Stimulated activated CD8-positive, alpha-beta memory T cell treated with anti-CD3 and anti-CD28 coated beads, Interleukin-7, amount 100 ng/mL, for 48 hours (primary cell): ENCODE results near the gene FBXO40.

Source experiments
- DNase-seq, 2 donors: peaks; one replicate each; pipeline ENCODE4 v3.0.0-alpha.2; 2020; ENCODE audit warnings: low read depth in 1 of 2; ENCODE audit errors: extremely low read depth in 1 of 2

FBXO40 gene

GRCh38 chr3:121606106-121606505 lies 12.9 kb downstream of the FBXO40 start:
- DNase-seq, result no peak

- DNase-seq, result no peak
Observed at GRCh38 chr3:121619691-121620090, 26.5 kb downstream of the FBXO40 start.

DNA sequence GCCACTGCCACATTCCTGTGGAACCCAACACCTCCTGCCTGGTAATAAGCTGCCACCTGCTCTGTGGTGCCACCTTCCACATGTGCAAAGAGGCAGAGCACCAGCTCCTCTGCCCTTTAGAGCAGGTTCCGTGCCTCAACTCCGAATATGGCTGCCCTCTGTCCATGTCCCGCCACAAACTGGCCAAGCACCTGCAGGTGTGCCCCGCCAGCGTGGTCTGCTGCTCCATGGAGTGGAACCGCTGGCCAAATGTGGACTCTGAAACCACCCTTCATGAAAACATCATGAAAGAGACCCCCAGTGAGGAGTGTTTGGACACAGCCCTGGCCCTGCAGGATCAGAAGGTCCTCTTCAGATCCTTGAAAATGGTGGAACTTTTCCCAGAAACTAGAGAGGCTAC lies 28.3 kb downstream of the FBXO40 start:
- no peak for DNase-seq

- no peak for DNase-seq
Observed at GRCh38 chr3:121624147-121624899, 31.1 kb downstream of the FBXO40 start.

DNA sequence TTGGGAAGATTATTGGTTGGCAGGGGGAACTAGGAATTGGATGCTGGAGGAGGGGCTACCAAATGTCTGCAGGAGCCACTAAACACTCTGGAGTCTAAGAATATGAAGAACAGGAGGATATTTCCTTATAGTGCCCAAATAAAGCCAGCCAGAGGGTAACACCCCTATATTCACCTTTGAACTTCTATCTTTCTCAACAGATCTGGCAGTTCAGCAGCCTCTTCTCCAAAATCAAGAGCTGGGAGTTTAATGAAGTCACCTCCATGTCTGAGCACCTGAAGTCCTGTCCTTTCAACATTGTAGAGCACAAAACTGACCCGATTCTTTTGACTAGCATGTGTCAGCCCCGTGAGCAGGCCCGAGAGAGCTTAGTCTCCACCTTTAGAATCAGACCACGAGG lies 33.3 kb downstream of the FBXO40 start:
- no peak for DNase-seq

DNA sequence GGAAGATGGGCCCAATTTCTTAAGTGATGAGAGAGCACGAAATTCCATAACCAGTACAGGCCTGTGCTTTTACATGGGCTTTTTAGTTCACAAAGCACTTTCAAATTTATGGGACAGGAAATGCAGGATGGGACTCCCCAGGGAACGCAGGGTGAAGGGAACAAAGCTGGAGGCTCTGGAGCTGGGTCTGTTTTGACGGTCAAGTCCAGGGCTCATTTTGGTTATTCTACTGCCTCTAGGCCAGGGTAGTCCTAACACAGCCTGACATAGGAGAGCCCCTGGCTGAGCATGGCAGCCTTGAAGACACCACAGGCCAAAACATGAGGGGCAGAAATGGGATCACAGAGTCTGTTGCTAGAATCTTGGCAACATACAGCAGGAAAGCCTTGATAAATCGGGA lies 34.0 kb downstream of the FBXO40 start:
- no peak for DNase-seq

- DNase-seq, result no peak
Observed at GRCh38 chr3:121627622-121628021, 34.4 kb downstream of the FBXO40 start.

- DNase-seq, result no peak
Observed at GRCh38 chr3:121629601-121630000, 36.4 kb downstream of the FBXO40 start.

- DNase-seq, result no peak
Observed at GRCh38 chr3:121630355-121630754, 37.2 kb downstream of the FBXO40 start.

DNA sequence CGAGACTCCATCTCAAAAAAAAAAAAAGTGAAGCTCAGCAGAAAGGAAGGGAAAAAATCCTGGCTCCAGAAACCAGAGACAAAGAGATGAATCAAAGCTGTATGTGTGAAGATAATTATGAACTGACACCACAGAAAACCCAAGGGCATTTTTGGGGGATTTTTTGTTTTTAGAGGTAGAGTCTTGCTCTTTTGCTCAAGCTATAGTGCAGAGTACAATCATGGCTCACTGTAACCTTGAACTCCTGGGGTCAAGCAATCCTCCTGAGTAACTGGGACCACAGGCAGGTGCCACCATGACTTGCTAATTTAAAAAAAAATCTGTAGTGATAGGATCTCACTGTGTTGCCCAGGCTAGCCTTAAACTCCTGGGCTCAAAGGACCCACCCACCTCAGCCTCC lies 44.7 kb downstream of the FBXO40 start:
- no peak for DNase-seq

- no peak for DNase-seq
Observed at GRCh38 chr3:121641127-121641526, 47.9 kb downstream of the FBXO40 start.

DNA sequence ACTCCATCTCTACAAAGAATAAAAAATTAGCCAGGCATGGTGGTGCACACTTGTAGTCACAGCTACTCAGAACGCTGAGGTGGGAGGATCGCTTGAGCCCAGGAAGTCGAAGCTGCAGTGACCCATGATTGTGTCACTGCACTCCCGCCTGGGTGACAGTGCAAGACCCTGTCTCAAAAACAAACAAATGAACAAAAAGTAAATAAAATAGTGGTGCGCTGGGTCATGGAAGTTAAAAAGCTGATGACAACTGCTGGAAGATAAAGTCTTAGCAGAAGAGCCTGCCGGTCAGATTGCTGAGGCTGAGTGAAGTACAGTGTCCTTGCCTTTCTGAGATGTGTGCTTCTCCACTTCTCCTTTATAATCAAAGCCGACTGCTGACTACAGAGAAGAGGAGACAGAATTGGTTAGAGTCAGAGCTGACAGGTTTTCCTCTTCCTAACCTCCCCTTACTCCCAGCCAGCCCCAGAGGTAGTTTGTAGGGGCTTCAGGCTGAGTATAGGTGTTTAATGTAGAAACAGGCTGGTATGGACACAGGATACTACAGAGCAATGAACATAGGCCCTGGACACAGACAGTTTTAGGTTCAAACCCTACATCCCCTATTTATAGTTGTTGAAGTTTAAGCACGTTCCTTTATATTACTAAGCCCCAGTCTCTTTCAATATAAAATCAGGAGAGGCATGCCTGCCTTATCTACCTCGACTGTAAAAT lies 49.6 kb downstream of the FBXO40 start:
- no peak for DNase-seq

DNA sequence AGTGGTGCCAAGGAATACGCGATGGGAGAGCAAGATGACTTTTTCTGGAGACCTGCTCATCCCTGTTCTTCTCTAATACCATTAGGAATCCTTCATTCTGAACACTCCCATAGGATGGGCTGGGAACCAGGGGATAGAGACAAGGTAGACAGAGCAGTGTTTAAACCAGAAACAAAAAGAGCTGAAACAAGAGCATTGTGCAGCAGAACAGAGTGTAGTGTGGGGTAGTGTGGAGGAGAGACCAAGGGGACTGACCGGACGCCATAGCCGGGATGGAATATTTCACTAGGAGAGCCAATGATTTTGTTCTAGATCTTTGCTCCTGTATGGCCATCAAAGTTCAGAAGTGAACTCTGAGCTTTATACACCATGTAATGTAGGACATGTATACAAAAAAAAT lies 51.9 kb downstream of the FBXO40 start:
- DNase-seq, result no peak

GRCh38 chr3:121648219-121648958 lies 55.2 kb downstream of the FBXO40 start:
- DNase-seq, result no peak

GRCh38 chr3:121649645-121650044 lies 56.5 kb downstream of the FBXO40 start:
- no peak for DNase-seq

DNA sequence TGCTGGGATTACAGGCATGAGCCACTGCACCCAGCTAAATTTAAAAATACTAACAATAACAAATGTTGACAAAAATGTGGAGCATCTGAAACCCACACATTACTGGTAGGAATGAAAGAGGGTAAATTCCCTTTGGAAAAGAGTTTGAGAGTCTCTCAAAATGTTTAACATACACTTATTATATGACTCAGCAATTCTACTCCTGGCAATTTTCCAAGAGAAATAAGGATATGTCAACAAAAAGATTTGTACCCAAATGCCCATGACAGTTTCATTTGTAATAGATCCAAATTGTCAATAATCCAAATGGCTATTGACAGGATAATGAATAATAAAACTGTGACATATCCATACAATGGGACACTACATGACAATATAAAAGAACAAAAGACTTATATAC lies 58.5 kb downstream of the FBXO40 start:
- DNase-seq, result no peak

DNA sequence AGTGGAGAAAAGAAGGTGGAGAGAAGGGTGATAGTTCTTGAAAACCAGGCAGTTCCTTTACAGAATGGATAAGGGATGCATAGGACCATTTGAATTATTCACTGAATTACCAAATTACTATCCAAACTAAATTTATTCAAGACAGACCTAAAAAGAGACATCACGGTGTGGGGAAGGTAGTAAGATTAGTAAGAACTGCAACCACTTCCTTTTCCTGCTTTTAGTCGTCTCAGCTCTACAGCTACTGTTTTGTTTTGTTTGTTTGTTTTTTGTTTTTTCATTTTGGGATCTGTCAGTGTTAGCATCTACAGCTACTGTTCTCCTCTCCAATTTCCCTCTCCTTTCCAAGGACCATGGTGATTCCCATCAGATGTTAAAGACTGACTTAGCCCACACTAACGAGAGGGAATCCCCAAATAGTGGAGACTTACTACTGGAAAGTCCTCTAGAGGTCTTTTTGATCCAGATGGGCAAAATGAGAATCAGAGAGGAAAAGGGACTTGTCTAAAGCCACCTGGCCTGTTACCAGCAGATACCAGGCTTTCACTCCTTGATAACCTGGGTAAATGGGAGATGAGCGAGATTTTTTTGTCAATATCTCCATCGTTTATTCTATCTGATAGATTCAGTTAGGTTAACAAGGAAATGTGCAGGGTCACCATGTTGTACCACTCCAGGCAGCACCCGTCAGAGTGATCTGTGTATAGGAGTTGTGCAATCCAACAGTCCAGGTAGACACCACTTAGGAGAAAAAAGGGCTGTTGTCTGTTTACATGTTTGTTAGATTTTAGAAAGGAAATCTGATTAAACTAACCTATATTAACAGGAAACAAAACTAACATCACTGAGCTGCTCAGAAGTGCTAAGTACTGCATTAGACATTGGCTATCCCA lies 61.6 kb downstream of the FBXO40 start:
- no peak for DNase-seq

DNA sequence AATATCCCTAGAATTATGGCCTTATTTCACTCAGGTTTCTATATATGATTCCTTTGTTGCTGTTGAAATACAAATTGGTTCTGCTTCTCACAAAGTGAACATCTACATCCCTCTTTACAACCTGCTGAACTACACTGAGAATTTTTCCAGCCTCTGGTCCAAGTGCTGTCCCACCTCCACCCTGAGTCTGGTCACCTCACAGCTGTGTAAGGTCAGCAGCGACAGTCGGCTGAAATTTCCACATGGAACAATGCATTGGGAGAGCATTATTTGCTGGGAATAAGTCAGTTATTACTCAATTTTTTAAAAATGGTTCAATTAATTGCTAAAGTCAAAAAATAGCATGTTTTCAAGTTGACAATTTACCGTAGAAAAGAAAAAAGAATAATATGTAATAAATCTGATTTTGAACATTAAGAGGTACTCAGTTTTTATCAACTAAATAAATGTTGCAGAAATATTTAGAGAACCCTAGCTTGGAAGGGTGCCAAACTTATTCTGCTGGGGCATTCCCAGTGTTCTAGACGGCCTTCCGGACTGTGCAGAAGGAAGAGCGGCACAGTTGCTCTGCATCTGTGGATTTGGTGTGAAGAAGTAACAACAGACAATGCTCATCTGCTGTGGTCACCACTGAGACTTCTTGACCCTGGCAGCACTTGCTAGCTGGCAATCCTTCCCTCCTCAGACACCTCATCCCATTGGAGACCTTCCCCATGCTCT lies 65.7 kb downstream of the FBXO40 start:
- no peak for DNase-seq

DNA sequence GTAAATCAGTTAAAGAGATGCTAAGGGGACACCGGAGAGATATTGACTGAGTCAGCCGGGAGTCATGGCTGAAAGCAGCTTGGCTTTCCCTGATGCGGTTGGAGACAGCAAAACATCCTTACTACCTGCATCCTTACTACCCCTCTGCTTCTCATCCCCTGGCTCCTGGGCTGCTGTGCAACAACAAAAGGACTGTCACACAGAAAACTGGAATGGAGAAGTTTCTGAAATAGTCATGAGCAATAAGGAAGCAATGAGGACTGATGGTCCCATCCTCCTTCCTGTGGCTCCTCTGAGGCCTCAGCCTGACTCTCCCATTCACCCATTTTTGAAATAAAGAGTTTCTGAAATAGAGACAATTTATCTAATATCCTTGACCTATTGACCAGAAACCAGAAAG lies 66.4 kb downstream of the FBXO40 start:
- no peak for DNase-seq
